ENCODE data around the gene CHCT1.

DNA sequence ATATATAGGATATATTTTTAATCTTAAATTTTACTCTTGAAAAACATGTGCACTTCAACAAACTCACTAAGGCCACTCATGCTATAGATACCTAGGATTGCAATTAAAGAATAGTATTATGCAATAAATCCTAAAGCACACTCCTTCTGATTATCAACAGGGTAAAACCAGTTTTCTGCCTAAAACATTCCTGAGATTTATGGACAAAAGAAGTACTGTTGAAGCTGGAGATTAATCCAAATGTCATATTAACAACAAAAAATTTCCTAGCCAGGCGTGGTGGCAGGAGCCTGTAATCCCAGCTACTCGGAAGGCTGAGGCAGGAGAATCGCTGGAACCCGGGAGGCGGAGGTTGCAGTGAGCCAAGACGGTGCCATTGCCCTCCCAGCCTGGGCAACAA, 21.4 kb downstream of the CHCT1 start:
- TF ChIP-seq, protein P1, sequence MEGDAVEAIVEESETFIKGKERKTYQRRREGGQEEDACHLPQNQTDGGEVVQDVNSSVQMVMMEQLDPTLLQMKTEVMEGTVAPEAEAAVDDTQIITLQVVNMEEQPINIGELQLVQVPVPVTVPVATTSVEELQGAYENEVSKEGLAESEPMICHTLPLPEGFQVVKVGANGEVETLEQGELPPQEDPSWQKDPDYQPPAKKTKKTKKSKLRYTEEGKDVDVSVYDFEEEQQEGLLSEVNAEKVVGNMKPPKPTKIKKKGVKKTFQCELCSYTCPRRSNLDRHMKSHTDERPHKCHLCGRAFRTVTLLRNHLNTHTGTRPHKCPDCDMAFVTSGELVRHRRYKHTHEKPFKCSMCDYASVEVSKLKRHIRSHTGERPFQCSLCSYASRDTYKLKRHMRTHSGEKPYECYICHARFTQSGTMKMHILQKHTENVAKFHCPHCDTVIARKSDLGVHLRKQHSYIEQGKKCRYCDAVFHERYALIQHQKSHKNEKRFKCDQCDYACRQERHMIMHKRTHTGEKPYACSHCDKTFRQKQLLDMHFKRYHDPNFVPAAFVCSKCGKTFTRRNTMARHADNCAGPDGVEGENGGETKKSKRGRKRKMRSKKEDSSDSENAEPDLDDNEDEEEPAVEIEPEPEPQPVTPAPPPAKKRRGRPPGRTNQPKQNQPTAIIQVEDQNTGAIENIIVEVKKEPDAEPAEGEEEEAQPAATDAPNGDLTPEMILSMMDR (IDR thresholded peaks at IDR 0.05; ENCODE audit: low read depth, low read length, poor library complexity, severe bottlenecking): no peak
- TF ChIP-seq EZH2phosphoT487 (IDR thresholded peaks at IDR 0.05; ENCODE audit: borderline replicate concordance, low read length): no peak
